ENCODE data around the gene RBFOX1.

Gene RBFOX1

DNA sequence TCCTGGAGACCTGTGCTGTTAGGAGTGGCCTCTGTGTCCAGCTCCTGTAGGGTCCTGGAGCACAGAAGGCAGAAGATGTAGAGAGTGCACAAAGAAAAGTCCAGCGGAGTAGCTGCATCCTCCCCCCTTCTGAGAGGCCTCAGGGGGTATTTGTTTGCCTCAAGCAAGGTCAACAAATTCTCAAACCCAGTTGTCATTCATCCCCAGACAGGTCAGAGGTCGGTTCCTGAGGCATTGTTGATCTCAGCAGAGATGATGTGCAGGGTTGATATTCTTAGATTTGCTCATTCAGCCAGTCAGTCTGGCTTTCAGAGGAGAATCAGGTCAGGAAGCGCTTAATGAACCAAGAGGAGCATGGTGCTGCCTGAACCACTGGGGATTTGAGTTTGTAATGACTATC lies 8.3 kb upstream of the RBFOX1 start:
- TF ChIP-seq POLR2AphosphoS5 (IDR thresholded peaks at IDR 0.05; ENCODE audit: borderline replicate concordance, low read depth, low read length): no peak
- no peak overlapping the region for H3K4me3 ChIP-seq
- no peak overlapping the region for H3K27ac ChIP-seq
- H3K9ac ChIP-seq (ENCODE audit: insufficient read length): no peak overlapping the region
- H3K36me3 ChIP-seq (ENCODE audit: insufficient read depth, low read length): no peaks in the 10 kb centered on the region
- no peaks in the 10 kb centered on the region for H3K9me3 ChIP-seq (ENCODE audit: low read depth, low read length)
- no peak for DNase-seq (ENCODE audit: low read depth, low spot score)

DNA sequence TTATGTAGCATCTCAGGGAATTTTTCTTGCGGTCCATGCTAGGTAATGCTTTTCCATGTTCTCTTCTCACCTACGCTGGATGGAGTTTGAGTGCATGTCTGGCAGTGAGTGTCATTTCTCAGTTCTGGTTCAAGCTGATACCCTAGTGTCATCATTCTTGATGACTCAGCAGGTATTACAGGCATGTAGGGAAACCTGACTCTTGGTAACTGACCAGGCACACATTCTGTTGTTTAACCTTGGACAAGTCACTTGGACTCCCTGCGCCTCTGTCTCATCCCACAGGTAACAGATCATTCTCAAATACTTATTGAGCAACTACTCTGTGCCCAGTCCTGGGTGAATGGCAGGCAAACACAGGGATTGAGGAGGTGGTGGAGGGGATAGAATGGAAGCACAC lies 6.8 kb upstream of the RBFOX1 start:
- Histone ChIP-seq H3K27ac (no peak overlapping the region), H3K36me3 (ENCODE audit: insufficient read depth, low read length) (no peaks in the 10 kb centered on the region), H3K9ac (ENCODE audit: insufficient read length) (no peak overlapping the region), H3K4me3 (no peak overlapping the region), H3K9me3 (ENCODE audit: low read depth, low read length) (no peaks in the 10 kb centered on the region)
- TF ChIP-seq FOXP2 (optimal IDR thresholded peaks at IDR 0.05; ENCODE audit: control extremely low read depth, extremely low read length, insufficient read depth): no peak
- no peak for TF ChIP-seq POLR2AphosphoS5 (IDR thresholded peaks at IDR 0.05; ENCODE audit: borderline replicate concordance, low read depth, low read length)
- DNase-seq (ENCODE audit: low read depth, low spot score): no peak

DNA sequence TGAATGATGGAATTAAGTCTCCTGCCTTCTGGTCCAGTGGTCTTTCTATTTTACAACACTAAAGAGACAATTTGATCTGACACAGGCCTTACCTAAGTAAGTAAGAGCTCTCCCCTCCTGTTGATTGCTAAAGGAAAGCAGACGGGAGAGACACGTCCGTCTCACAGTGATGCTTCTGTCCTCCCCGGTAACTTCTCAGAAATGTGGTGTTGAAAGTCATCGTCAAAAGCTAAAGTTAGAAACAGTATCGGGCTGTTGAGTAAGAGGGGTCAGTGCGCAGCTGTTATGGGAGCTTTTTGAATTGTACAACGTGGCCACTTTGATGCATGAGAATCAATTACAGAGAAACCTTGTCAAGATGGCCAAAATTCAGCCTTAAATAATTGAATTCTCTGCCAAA lies 1.9 kb upstream of the RBFOX1 start:
- Histone ChIP-seq H3K4me3 (no peak overlapping the region), H3K9ac (ENCODE audit: insufficient read length) (no peak overlapping the region), H3K9me3 (ENCODE audit: low read depth, low read length) (no peaks in the 10 kb centered on the region), H3K36me3 (ENCODE audit: insufficient read depth, low read length) (no peaks in the 10 kb centered on the region), H3K27ac (no peak overlapping the region)
- DNase-seq (ENCODE audit: low read depth, low spot score): no peak
- no peak for TF ChIP-seq POLR2AphosphoS5 (IDR thresholded peaks at IDR 0.05; ENCODE audit: borderline replicate concordance, low read depth, low read length)

DNA sequence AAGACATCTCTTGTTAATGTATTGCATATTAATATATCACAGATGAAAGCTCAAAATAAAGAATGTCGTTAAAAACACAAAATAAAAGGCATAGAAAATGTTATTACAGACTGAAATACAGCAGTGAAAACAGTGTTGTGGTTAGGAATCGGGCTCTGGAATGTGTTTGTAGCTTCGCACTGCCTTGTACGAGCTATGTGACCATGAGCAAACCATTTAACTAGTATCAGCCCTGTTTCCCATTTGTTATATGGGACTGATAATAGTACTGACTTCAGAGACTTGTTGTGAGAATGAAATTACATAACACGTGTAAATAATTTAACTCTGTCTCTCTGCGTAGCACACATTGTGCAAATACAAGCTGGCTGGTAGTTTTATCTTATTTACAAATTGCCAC lies 648 bp upstream of the RBFOX1 start:
- H3K9me3 ChIP-seq (ENCODE audit: low read depth, low read length): no peaks in the 10 kb centered on the region
- no peak overlapping the region for H3K4me3 ChIP-seq
- no peak for TF ChIP-seq FOXP2 (optimal IDR thresholded peaks at IDR 0.05; ENCODE audit: control extremely low read depth, extremely low read length, insufficient read depth)
- TF ChIP-seq POLR2AphosphoS5 (IDR thresholded peaks at IDR 0.05; ENCODE audit: borderline replicate concordance, low read depth, low read length): no peak
- no peak for TF ChIP-seq EZH2 (IDR thresholded peaks at IDR 0.05)
- no peak for DNase-seq (ENCODE audit: low read depth, low spot score)
- no peaks in the 10 kb centered on the region for H3K36me3 ChIP-seq (ENCODE audit: insufficient read depth, low read length)
- no peak overlapping the region for H3K9ac ChIP-seq (ENCODE audit: insufficient read length)
- H3K27ac ChIP-seq: no peak overlapping the region

DNA sequence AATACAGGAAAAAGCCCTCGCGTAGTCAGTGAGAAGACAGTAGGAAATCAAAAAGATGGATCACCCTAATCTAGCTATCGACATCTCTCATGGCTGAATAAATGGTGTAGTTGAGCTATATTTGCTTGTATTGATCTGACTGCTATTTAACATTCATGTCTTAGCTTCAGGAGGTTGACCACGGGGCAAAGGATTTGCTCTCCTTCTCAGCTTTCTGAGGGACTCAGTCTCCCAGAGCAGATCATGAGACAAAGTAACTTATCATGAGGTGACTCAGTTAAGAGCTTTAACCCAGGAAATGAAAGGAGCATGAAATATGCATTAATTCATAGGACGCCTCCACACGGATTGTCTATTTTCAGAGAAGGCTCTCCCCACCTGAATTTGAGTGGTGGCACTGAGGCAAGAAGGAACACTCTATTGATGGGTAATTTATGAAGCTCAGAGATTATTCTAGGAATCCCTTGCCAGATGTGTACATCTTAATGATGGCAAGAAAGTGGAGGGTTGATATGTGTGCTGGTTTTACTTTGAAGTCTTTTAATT lies 608 bp downstream of the RBFOX1 start:
- Histone ChIP-seq H3K9me3 (ENCODE audit: low read depth, low read length) (no peaks in the 10 kb centered on the region), H3K36me3 (ENCODE audit: insufficient read depth, low read length) (no peaks in the 10 kb centered on the region), H3K27ac (no peak overlapping the region), H3K4me3 (no peak overlapping the region), H3K9ac (ENCODE audit: insufficient read length) (no peak overlapping the region)
- TF ChIP-seq POLR2AphosphoS5 (IDR thresholded peaks at IDR 0.05; ENCODE audit: borderline replicate concordance, low read depth, low read length): no peak
- TF ChIP-seq EZH2 (IDR thresholded peaks at IDR 0.05): no peak
- TF ChIP-seq FOXP2 (optimal IDR thresholded peaks at IDR 0.05; ENCODE audit: control extremely low read depth, extremely low read length, insufficient read depth): no peak
- no peak for DNase-seq (ENCODE audit: low read depth, low spot score)

DNA sequence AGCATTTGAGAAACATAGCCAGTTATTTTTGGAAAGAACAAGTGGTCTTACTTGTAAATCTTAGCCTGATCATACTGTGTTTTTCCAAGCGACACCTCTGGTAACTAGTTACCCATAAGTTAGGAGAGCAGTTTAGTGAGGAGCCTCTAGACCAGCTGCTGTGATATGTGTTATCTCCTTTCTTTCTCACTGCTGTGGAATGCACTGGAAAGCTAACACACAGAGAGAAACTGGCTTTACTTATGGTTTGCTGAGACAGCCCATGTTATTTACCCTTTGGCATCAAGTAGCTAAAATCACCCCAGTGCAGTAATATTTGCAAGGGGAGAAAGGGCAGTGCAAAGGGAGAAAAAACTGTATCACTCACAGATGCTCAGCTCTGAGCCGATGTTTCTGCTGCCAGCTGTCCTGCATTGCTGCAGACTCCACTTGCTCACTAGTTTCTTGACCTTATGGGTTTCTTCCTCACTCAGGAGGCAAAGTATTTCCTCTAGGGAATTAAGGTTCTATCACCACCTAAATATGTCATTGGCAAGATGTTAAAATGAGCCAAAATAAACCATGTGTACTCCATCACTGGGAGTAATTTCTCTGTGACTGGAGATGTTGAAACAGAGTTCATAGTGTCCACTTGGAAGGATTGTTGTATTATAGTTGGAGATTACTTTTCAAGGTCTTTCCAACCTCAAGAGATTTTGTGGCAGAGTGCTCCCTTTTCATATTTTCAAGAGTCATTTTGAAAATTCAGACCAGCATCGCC lies 2.3 kb downstream of the RBFOX1 start:
- TF ChIP-seq EZH2 (IDR thresholded peaks at IDR 0.05) (no peak), POLR2AphosphoS5 (IDR thresholded peaks at IDR 0.05; ENCODE audit: borderline replicate concordance, low read depth, low read length) (no peak), FOXP2 (optimal IDR thresholded peaks at IDR 0.05; ENCODE audit: control extremely low read depth, extremely low read length, insufficient read depth) (no peak)
- Histone ChIP-seq H3K9ac (ENCODE audit: insufficient read length) (no peak overlapping the region), H3K9me3 (ENCODE audit: low read depth, low read length) (no peaks in the 10 kb centered on the region), H3K4me3 (no peak overlapping the region), H3K27ac (no peak overlapping the region), H3K36me3 (ENCODE audit: insufficient read depth, low read length) (no peaks in the 10 kb centered on the region)
- DNase-seq (ENCODE audit: low read depth, low spot score): no peak

DNA sequence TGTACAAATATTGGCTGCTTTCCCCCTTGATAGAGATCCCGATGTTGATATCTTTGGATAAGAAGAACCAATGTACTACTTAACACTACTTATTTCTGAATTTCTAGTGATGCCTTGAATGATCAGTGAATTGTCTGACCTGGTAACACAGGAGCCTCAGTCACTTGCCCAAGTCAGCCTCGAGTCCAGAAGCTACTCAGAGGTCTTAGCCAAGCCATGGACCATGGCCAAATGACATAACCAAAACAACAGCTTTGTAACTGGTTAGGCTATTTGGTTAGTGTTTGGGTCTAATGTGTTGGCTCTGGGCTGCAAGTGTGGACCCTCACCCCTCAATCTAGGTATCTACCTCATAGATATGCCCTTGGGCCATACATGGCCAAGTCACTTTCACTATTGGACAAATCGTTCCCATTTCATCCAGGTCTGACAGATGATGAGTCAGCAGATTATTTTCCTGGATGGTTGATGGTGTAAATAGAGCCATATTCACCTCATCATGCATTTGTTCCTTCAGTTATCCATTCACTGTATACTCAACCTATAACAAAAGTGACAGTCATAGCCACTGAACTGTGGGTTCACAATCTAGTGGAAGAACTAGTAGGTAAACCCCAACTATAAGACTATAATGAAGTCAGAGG lies 3.5 kb downstream of the RBFOX1 start:
- no peak for DNase-seq (ENCODE audit: low read depth, low spot score)
- Histone ChIP-seq H3K9me3 (ENCODE audit: low read depth, low read length) (no peaks in the 10 kb centered on the region), H3K27ac (no peak overlapping the region), H3K4me3 (no peak overlapping the region), H3K9ac (ENCODE audit: insufficient read length) (no peak overlapping the region), H3K36me3 (ENCODE audit: insufficient read depth, low read length) (no peaks in the 10 kb centered on the region)
- no peak for TF ChIP-seq FOXP2 (optimal IDR thresholded peaks at IDR 0.05; ENCODE audit: control extremely low read depth, extremely low read length, insufficient read depth)
- TF ChIP-seq POLR2AphosphoS5 (IDR thresholded peaks at IDR 0.05; ENCODE audit: borderline replicate concordance, low read depth, low read length): no peak
- no peak for TF ChIP-seq EZH2 (IDR thresholded peaks at IDR 0.05)

DNA sequence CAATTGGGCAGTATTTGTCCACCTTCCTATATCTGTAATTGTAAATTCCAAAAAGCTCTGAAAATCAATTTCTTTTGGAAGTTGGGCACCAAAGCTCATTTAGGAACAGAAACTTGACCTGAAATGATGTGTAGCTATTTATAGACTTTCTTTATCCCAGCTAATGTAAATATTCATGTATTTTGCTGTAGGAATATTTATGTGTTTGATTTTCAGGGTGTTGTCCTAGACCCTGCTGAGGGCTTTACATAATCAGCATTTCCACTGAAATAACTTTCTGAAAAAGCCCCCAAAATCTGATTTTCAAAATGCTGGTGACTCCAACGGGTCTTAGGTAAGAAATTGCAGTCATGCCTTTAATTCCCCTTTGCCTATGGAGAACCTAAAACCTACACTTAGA lies 4.1 kb downstream of the RBFOX1 start:
- no peaks in the 10 kb centered on the region for H3K36me3 ChIP-seq (ENCODE audit: insufficient read depth, low read length)
- no peak overlapping the region for H3K4me3 ChIP-seq
- DNase-seq (ENCODE audit: low read depth, low spot score): no peak
- H3K9me3 ChIP-seq (ENCODE audit: low read depth, low read length): no peaks in the 10 kb centered on the region
- no peak for TF ChIP-seq EZH2 (IDR thresholded peaks at IDR 0.05)
- no peak for TF ChIP-seq POLR2AphosphoS5 (IDR thresholded peaks at IDR 0.05; ENCODE audit: borderline replicate concordance, low read depth, low read length)
- no peak for TF ChIP-seq FOXP2 (optimal IDR thresholded peaks at IDR 0.05; ENCODE audit: control extremely low read depth, extremely low read length, insufficient read depth)
- H3K9ac ChIP-seq (ENCODE audit: insufficient read length): no peak overlapping the region
- H3K27ac ChIP-seq: no peak overlapping the region
